Measurements from ENCODE around the gene MAIP1.
A peak's percentile ranks its signal among the peaks of the same experiment; 100 is the strongest.

The MAIP1 gene

DNA sequence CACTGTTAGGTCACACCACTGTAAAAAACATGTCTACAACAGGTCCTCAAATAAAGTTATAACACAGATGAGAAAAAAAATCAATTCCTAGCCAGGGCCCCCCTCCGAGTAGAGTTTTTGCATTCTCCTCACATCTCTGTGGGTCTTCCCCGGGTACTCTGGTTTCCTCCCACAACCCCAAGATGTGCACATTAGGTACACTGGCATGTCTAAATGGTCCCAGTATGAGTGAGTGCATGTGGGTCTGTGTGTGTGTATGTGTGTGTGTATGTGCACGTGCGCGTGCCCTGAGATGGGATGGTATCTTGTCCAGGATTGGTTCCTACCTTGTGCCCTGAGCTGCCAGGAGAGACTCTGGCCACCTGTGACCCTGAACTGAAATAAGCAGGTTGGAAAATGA lies 5.0 kb upstream of the MAIP1 start:
- no peak for DNase-seq (ENCODE audit: low spot score)

GRCh38 chr2:199951023-199951422 lies 4.4 kb upstream of the MAIP1 start:
- no peak for DNase-seq (ENCODE audit: low spot score)

- no peak for DNase-seq (ENCODE audit: low spot score)
These were observed 409 bp upstream of the MAIP1 start for GRCh38 chr2:199955007-199955338.

DNA sequence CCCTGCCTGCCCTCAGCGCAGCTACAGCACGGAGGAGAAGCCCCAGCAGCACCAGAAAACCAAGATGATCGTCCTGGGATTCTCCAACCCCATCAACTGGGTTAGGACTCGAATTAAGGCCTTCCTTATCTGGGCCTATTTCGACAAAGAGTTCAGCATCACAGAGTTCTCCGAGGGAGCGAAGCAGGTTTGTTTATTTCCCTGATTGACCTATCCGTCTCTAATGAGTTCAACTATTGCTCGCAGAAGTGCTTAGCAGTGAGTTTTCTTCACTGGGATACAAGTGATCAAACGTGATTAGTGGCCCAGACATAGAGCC lies 639 bp downstream of the MAIP1 start:
- no peak for DNase-seq (ENCODE audit: low spot score)

GRCh38 chr2:199958014-199958413 lies 2.6 kb downstream of the MAIP1 start:
- DNase-seq (ENCODE audit: low spot score): no peak

GRCh38 chr2:199962203-199962602 lies 6.8 kb downstream of the MAIP1 start:
- no peak for DNase-seq (ENCODE audit: low spot score)

GRCh38 chr2:199966405-199966804 lies 11.0 kb downstream of the MAIP1 start:
- no peak for DNase-seq (ENCODE audit: low spot score)

- no peak for DNase-seq (ENCODE audit: low spot score)
These were observed 11.6 kb downstream of the MAIP1 start for GRCh38 chr2:199966976-199967375.

DNA sequence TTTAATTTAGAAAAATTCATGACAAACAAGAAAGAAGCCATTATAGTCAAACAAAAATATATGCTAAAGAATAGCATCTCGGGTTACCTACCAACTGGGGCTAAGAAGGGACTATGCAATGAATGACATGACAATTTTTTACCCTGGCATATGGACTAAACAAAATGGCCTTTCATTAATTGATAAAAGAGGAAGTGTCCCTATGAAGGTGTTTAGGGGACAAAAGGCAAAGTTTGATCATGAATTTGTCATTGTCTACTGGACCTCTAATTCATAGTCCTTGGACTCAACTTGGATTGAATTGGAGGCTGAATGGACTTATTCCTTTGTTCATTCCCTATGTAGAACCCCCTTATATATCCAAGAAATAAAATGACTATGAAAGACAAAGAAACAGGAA lies 12.7 kb downstream of the MAIP1 start:
- DNase-seq (ENCODE audit: low spot score): no peak

GRCh38 chr2:199972088-199972626 lies 16.8 kb downstream of the MAIP1 start:
- no peak for DNase-seq (ENCODE audit: low spot score)

DNA sequence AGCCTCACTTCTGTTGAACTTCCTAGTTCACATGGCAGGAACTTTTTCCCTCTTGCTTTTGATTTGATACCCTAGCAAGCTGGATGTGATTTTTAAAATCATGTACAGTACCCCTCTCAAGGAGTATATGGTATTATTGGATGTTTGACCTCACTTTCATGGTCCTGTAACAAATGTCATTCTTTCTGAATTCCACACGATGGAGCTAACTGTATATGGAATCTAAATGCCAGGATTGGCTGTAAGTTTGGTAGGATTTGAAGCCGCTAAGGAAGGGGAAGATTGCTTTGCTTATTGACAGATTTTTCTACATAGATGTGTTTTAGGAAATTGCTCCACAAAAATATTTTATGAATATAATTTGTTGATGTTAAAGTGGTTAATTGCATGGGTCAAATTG lies 18.3 kb downstream of the MAIP1 start:
- DNase-seq (ENCODE audit: low spot score): no peak

DNA sequence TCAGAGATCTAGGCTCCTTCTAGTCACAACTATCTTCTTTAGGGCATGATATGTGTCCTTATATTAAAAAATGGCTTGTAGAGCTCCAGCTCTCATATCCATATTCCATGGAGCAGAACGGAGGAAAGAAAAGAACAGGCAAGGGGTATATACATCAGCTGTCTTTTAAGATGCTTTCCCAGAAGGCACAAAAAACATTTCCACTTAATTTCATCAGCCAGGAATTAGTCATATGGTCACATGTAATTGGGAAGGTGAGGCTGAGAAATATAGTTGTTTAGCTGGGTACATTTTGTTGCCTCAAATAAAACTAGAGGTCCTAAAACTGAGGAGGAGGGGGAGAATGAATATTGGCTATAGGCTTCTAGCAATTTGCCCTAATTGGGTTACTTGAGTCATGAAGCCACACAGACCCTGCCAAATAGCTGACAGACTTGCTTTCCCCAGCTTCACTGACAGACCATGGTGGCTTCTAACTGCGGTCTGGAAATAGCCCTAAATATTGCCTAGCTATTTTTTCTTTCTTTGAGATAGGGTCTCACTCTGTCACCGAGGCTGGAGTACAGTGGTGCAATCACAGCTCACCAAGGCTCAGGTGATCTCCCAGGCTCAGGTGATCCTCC lies 20.0 kb downstream of the MAIP1 start:
- no peak for DNase-seq (ENCODE audit: low spot score)

GRCh38 chr2:199977984-199978415 lies 22.6 kb downstream of the MAIP1 start:
- DNase-seq (ENCODE audit: low spot score): no peak

- no peak for DNase-seq (ENCODE audit: low spot score)
These were observed 24.0 kb downstream of the MAIP1 start for GRCh38 chr2:199979398-199979797.

DNA sequence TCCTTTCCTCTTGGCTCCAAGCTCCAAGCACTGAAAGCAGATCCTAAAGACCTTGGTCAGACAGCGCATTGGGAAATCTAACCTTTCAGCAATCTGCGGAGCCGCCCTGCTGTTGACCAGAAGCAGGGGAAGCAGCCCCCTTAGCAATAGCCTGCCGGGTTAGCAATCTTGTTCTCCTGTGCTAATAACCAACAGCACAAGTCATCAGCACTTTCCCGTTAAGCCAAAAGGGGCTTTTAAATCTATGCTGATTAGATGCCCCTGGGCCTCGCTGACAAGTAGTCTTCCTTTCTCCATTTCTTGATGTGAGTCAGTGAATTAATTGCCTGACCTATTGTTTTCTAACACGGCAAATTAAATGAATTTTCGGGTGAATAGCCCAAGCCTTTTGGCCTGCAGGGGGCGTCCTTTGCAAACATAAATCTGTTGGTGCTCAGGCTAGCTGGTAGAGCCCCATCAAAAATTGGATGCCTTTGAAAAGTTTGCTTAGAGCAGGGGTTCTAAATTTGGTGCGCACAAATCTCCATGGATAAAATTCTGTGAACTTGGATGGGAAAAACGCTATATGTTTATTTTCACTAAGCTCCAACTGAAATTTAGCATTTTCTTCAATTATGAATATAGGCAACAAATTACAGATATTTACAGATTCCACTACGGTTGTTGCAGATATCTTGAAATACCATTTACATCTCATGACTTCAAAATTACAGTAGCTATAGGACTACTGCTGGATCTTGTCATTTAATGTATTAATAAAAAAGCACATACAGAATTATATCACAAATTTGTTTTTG lies 24.6 kb downstream of the MAIP1 start:
- peak; percentile 75 for DNase-seq (ENCODE audit: low spot score)

DNA sequence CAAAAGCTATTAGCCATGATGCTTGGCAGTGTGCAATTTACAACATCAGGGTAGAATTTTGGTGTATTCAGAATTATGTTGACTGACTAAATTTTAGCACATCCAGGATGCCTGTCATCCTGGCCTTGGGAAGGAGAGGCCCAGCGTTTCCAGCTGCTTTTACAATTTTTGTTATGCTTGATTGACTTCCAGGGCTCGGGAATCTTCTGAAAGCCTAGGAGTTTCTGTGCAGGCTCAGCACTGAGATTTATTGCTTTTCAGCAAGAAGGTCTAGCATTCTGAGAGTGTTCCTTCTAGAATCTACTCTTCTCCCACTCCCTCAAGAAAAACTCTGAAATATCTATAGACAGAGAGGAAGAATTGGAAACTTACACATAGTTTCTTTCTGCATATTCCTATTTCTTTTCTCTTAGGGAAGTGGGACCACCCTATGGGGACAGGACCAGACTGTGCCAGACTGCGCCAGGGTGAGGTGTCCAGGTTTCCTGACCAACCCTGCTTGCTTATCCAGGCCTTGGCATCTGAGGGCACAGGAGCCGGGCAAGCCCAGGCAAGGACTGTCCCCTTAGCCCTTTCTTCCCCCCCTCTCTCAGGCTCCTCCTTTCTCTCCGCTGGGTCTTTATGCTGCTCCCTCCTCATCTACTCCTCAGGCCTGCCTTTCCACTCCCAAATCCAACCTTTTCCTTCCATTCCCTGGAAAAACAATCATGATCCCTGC lies 26.9 kb downstream of the MAIP1 start:
- no peak for DNase-seq (ENCODE audit: low spot score)

DNA sequence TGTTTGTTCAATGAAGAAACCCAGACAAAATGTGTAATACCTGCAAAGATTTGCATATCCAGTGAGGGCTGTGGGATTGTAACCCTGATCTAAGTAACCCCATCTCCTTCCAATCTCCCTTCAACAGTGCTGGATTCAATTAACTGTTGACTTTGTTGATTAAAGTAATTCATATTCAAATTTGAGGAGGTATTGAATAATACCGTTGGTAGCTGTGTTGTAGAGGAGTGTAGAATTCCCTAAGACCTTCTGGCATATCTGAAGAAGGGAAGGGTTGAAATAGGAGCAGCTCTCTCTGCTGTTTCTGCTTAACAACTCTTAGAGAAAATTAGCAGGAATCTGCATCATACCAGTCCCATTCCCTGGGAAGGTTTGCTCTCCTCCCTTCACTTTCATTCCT lies 28.2 kb downstream of the MAIP1 start:
- no peak for DNase-seq (ENCODE audit: low spot score)

DNA sequence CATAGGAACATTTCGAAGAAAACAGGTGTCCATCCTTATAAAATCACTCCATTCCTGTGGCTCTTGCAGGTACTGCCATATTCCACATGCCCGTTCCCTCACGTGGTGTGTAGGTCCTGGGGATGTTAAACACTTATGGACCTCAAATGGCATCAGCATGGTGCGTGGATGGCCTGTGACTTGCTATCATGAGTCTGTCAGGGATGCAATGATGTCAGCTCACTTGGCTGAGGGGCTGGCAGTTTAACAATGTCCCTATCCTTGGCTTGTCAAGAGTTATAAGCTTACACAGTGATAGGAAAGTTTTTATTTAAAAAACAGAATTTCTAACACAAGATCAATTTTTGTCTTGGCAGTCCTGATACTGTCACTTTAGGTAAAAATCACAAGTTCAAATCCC lies 28.8 kb downstream of the MAIP1 start:
- DNase-seq (ENCODE audit: low spot score): no peak

DNA sequence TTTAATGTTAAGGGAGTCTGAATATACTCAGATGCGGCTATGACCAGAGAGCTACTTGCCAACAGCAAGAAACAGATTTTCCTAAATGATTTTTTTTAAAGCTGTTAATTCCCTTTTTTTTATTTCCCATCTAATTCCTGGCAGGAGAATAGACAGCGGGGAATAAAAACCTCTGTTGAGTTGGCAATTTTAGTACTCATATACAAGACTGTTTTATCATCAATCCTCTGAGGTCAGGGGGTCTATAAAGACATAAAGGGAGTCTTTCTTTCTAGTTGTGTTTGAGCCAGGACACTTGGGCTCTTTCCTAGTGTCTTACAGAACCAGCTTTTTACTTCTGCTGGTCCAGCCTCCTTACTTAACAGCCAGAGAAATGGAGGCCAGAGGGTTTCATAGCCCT lies 29.4 kb downstream of the MAIP1 start:
- no peak for DNase-seq (ENCODE audit: low spot score)

GRCh38 chr2:199985625-199986207 lies 30.3 kb downstream of the MAIP1 start:
- DNase-seq (ENCODE audit: low spot score): peak; percentile 49

DNA sequence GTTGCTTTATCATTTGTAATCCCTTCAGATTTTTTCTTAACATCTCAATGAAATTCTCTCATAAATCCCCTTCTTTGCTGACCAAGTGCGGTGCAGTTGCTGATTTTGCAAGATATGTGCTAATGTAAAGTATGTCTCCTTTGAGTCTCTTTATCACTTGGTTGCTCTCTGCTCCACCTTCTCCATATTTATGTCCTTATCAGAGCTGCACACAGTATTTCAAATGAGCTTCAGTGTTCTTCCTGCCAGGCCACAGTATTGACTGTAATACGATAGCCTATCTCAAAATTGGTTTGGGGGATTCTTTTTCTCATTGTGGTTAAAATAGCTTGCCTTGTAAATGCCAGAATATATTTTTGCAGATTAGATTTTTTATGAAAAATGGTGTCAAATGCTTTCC lies 32.2 kb downstream of the MAIP1 start:
- DNase-seq (ENCODE audit: low spot score): no peak

DNA sequence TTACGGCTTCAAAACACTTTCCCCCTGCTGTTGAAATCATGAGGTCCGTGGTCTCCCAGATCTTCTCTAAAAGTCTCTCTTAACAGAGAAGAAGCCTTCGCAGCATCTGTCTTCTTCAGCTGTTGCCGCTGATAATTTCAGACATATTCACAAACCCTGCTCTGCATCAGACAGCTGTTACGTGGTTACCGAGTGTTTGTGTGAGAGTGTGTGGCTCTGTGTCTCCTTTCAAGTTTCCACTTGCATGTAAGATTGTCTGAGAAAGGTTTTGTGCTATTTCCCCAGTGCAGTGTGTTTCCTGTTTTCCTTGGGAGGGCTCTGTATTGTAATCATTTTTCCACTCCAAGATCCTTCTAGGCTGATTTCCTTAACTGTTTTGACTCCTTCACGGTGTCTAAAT lies 32.8 kb downstream of the MAIP1 start:
- no peak for DNase-seq (ENCODE audit: low spot score)

DNA sequence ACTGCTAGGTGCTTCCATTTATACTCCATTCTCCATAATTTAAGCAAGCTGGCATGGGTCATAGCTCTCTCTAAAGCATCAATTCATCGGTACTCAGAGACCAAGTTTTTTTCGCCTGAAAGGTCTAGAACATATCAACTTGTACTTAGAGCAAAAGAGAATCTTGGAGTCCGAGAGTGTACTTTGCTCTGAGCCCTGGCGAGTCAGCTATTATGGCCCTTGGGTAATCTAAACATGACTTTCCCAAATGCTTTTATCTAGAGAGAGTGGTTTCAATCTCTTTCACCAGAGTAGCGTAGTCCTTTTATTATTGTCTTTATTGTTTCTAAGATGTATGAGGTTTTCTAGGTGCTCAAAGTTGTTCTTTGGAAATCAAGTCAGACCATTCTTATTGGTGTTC lies 34.4 kb downstream of the MAIP1 start:
- no peak for DNase-seq (ENCODE audit: low spot score)
